Chondrocyte (in vitro differentiated cells): Measurements from ENCODE around the gene TBC1D7. TPM values are rescaled to one million over a fixed set of nuclear protein-coding genes. Genes with fewer than 3 reads are reported as not detected.

ENCODE experiments used
- DNase-seq: peaks from one replicate; pipeline ENCODE4 v3.0.0; 2021; ENCODE audit warnings: mixed read lengths, low spot score
- H3K27ac Mint-ChIP-seq: one replicate; pipeline ENCODE4 v1.8.0; 2021; ENCODE audit warnings: mild to moderate bottlenecking, moderate library complexity, mixed read lengths; ENCODE audit not compliant: unreplicated experiment
- H3K27me3 Mint-ChIP-seq: 2 replicates; pipeline ENCODE4 v1.8.0; 2021; ENCODE audit warnings: low read depth, mixed read lengths
- H3K36me3 Mint-ChIP-seq: 2 replicates; pipeline ENCODE4 v1.8.0; 2021; ENCODE audit warnings: low read depth, mixed read lengths
- H3K4me1 Mint-ChIP-seq: 2 replicates; pipeline ENCODE4 v1.8.0; 2021; ENCODE audit warnings: low read depth, mild to moderate bottlenecking, mixed read lengths
- H3K4me3 Mint-ChIP-seq: one replicate; pipeline ENCODE4 v1.8.0; 2021; ENCODE audit warnings: mild to moderate bottlenecking, moderate library complexity, mixed read lengths; ENCODE audit not compliant: unreplicated experiment
- H3K9me3 Mint-ChIP-seq: 2 replicates; pipeline ENCODE4 v1.8.0; 2021; ENCODE audit warnings: low read depth, mixed read lengths
- total RNA-seq: library from RNA; stranded (reverse); gene quantifications from 3 replicates; pipeline ENCODE4 v1.2.1, GENCODE V29; 2021
- TF ChIP-seq, protein P1 (sequence below): fragments of 200-600 bp; sonication (generic); IDR thresholded peaks from 2 replicates; pipeline ENCODE4 v1.5.0; 2021; ENCODE audit warnings: antibody characterized with exemption, mild to moderate bottlenecking, moderate library complexity

Gene TBC1D7
- total RNA-seq, 1 donor from 2014 or later: 19.4 TPM

DNA sequence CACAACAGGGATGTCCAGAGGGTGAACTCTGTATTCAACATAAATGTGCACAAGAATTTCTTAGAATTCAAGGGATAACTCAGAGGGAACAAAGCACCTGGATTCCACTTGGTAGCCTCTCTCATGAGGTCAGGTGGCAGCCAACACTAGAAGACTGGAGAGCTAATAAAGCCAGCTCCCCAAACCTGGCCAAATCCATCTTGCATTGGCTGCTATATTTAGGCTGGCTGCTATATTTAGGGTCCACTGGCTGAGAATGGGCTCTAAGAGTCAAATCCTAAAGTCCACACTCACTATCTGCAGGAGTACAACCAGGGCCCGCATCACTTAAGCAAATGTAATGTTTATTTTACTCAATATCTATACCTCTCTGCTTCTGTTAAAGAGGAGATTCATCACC is 20.0 kb downstream of the TBC1D7 start:
- peaks cover 13% of the 10 kb centered on the region for H3K4me1 Mint-ChIP-seq
- DNase-seq: no peak
- no peaks in the 10 kb centered on the region for H3K27me3 Mint-ChIP-seq
- H3K36me3 Mint-ChIP-seq: peaks cover 11% of the 10 kb centered on the region
- no peak overlapping the region for H3K4me3 Mint-ChIP-seq
- H3K27ac Mint-ChIP-seq: no peak overlapping the region
- TF ChIP-seq, protein P1, sequence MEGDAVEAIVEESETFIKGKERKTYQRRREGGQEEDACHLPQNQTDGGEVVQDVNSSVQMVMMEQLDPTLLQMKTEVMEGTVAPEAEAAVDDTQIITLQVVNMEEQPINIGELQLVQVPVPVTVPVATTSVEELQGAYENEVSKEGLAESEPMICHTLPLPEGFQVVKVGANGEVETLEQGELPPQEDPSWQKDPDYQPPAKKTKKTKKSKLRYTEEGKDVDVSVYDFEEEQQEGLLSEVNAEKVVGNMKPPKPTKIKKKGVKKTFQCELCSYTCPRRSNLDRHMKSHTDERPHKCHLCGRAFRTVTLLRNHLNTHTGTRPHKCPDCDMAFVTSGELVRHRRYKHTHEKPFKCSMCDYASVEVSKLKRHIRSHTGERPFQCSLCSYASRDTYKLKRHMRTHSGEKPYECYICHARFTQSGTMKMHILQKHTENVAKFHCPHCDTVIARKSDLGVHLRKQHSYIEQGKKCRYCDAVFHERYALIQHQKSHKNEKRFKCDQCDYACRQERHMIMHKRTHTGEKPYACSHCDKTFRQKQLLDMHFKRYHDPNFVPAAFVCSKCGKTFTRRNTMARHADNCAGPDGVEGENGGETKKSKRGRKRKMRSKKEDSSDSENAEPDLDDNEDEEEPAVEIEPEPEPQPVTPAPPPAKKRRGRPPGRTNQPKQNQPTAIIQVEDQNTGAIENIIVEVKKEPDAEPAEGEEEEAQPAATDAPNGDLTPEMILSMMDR: no peak
- H3K9me3 Mint-ChIP-seq: no peaks in the 10 kb centered on the region

DNA sequence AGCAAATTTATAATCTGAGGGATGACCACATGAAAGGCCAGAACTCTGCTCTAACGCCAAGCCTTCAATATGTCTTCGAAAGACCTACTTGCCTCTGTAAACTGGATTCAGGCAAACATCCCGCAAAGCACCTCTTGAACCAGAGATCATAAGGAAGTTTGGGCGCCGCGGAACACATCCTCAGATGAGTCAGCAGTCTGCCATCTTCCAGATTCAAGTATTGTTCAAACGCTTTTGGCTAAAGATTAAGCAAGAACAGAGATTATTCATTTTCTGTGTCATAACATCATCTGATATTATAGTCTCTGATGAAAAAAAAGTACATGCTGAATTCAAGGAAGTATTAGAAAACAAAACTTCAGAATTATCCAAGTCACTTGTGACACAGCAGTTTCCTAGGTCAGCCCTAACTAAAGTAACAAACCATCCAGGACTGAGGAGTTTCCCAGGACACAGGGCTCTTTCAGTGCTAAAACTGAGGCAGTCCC is 20.8 kb downstream of the TBC1D7 start:
- peaks cover 12% of the 10 kb centered on the region for H3K36me3 Mint-ChIP-seq
- H3K4me1 Mint-ChIP-seq: peaks cover 20% of the 10 kb centered on the region

GRCh38 chr6:13305791-13306190 is 22.5 kb downstream of the TBC1D7 start:
- H3K9me3 Mint-ChIP-seq: no peaks in the 10 kb centered on the region
- peaks cover 12% of the 10 kb centered on the region for H3K36me3 Mint-ChIP-seq

More for the DNA sequence above, 20.8 kb downstream of the TBC1D7 start:
- Mint-ChIP-seq H3K27me3 (no peaks in the 10 kb centered on the region), H3K27ac (peak overlapping the region; percentile 57), H3K4me3 (no peak overlapping the region), H3K9me3 (no peaks in the 10 kb centered on the region)
- no peak for DNase-seq
- TF ChIP-seq, protein P1: no peak

DNA sequence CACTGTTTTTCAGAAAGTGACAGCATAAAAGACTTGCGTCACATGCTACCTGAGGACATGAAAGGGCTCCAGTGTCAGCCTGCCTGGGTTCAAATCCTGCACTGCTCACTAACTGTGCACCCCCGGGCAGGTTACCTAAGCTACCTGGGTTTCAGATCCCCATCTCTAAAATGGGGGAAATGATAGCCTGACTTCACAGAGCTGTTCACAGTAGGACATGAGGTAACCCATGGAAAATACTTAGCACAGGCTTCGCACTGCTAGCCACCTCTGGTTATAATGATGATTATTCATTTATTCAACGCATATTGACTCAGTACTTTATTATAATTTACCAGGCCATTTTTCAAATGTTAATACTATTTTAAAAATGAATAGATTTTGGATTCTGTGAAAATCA is 23.0 kb downstream of the TBC1D7 start:
- H3K27ac Mint-ChIP-seq: no peak overlapping the region
- DNase-seq: no peak
- peaks cover 14% of the 10 kb centered on the region for H3K36me3 Mint-ChIP-seq
- H3K4me1 Mint-ChIP-seq: peaks cover 26% of the 10 kb centered on the region
- no peaks in the 10 kb centered on the region for H3K27me3 Mint-ChIP-seq
- no peaks in the 10 kb centered on the region for H3K9me3 Mint-ChIP-seq
- H3K4me3 Mint-ChIP-seq: no peak overlapping the region
- TF ChIP-seq, protein P1: no peak

More at GRCh38 chr6:13305791-13306190, 22.5 kb downstream of the TBC1D7 start:
- no peak overlapping the region for H3K27ac Mint-ChIP-seq
- TF ChIP-seq, protein P1: no peak
- H3K4me1 Mint-ChIP-seq: peaks cover 26% of the 10 kb centered on the region
- no peak overlapping the region for H3K4me3 Mint-ChIP-seq
- DNase-seq: no peak
- no peaks in the 10 kb centered on the region for H3K27me3 Mint-ChIP-seq

DNA sequence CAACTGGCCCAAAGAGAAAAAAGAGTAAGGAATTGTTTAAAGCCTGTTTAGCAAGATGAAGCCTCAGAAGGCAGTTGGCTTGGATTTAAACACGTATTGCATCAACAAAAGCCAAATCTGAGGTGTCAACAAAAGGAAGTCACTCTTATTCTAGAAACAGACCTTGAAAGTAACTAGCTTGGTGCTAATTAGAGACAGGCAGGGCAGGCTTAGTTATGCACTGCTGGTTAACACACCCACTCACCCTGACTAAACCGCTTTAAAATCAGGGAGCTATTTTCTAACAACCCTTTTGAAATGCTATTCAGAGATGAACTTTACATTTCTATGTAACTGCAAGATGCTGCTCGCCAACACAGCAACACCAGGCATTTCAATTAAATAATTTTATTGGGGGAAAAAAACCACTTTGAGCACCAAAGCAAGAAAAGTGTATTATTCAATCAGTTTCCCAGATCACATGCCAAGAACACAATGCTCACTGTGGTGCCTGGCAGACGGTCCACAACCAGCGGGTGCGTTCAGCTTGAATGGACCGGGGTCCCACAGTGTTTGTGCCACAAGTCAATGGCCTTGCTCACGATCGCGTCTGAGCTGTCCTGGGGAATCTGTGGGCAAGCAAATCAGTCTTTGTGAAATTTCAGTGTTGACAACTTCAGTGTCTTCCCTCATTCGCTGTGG is 23.6 kb downstream of the TBC1D7 start:
- Mint-ChIP-seq H3K4me3 (no peak overlapping the region), H3K9me3 (no peaks in the 10 kb centered on the region), H3K27me3 (no peaks in the 10 kb centered on the region), H3K4me1 (peaks cover 26% of the 10 kb centered on the region), H3K36me3 (peaks cover 15% of the 10 kb centered on the region), H3K27ac (peak overlapping the region; percentile 99)
- TF ChIP-seq, protein P1: no peak
- DNase-seq: no peak
